Stimulated activated CD8-positive, alpha-beta memory T cell treated with anti-CD3 and anti-CD28 coated beads, Interleukin-7, amount 100 ng/mL, for 48 hours (primary cell): Measurements from ENCODE around the gene NDUFS2.
"Not testable (repeated sequence)": the region's sequence is repeated elsewhere in the genome, so short reads cannot be mapped to it uniquely, and the experiment has no call there.

Experiments used
- DNase-seq, 2 donors: peaks; one replicate each; pipeline ENCODE4 v3.0.0-alpha.2; 2020; ENCODE audit warnings: low read depth in 1 of 2; ENCODE audit errors: extremely low read depth in 1 of 2

Gene NDUFS2

DNA sequence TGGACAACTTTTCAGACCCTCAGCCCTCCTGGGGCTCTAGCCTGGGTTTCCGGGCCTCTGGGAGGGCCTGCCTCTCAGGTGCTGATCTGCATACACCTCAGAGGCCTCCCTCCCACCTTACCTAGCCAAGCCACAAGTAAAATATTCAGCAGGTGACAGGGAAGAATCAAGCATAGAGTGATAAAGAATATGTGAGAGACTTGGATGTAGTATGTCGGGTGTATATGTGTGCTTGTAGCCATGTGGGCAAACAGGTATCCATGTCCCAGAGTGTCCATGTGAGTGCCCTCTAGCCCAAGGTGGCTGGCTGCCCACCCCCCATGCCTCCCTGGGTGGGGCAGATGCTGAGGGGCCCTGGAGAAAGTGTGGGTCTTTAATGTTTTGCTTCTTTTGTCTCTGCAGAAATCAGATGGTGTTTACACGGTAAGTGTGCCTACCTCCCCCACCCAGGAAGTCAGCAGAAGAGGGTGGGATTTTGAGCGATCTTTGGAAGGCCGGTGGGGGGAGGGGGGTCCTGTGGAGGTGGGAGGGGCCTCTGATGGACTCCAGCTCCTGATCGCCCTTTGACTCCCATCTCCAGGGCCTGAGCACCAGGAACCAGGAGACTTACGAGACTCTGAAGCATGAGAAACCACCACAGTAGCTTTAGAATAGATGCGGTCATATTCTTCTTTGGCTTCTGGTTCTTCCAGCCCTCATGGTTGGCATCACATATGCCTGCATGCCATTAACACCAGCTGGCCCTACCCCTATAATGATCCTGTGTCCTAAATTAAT is 16.3 kb downstream of the NDUFS2 start:
- no peak for DNase-seq

DNA sequence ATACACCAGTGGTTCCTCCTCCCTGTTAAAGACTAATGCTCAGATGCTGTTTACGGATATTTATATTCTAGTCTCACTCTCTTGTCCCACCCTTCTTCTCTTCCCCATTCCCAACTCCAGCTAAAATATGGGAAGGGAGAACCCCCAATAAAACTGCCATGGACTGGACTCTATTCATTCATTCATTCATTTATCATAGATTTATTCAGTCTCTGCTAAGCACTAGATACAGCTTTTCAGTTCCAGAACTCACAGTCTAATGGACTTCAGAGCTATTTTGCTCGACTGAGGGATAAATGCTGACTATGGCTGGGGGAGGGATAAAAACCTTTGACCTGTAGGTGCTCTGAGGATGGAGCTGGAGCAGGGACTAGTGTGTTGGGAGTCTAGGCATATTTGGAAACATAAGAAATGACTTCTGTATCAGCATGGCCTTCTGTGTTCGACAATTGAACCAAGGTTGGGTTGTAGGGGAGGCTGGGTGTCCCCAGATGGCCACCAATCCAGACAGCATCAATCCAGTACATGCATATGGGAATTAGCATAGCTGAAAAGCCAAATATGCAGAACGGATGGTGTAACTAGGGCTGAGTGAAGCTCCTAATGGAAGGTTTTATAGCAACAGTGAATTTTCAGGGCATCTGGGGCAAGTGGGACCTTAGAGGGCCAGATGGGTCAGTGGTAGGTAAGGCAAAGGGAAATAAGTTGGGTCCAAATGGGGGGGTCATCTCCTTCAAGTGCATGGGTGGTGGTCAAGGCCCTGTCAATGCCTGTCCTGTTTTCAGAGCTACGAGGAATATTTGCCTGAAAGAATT is 17.1 kb downstream of the NDUFS2 start:
- DNase-seq: no peak

DNA sequence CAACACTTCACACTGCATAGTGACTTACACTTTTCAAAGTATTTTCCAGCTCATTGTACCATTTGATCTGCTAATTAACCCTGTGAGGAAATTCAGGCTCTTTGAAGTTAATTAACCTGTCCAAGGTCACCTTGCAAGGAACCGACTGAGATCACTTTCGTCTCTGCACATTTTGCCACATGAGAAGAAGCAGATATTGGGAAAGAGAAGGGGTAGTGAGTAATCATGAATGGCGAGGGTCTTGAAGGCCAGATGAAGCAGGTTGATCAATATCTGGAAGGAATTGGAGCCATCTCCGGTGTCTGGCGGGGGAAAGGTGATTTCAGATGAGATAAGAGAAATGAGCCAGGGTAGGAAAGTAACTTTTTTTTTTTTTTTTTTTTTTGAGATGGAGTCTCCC is 17.8 kb downstream of the NDUFS2 start:
- no peak for DNase-seq

DNA sequence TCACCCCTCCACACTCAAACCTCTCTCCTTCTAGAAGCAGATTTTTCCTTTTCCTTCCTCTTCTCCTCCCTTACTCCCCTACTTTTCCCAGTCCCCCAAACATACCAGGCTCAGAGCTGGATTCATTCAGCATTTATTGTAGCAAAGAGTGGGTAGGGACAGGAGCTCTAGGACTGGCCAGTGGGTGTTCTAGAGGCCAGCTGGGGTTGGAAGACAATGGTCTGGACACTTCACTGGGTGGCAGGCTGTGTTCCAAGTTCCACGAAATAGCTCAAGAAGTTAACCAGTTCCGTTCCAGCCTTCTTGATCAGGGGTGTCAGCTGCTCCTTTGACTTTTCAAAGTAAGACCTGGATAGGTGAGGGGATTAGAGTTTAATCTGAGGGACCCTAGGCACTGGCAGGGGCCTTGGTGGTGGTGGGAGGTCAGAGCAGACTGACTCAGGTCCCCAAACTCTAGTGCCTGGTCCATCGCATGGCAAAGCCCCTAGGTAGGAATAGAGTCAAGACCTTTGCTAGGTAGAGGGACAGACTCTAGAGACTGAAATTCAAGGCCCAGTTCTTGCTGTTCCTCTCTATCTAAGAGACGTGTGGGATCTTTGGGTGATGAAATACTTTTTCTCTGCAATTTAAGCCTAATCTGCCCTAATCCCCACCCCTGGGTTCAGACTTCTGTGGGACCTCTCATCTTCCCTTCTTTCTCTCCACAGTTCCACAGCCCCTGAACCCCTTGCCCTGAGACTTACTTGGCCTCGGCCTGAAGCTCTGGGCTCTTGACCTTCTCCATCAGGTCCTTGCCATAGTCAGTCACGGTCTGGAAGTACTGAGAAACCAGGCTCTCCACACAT is 20.2 kb downstream of the NDUFS2 start:
- no peak for DNase-seq

DNA sequence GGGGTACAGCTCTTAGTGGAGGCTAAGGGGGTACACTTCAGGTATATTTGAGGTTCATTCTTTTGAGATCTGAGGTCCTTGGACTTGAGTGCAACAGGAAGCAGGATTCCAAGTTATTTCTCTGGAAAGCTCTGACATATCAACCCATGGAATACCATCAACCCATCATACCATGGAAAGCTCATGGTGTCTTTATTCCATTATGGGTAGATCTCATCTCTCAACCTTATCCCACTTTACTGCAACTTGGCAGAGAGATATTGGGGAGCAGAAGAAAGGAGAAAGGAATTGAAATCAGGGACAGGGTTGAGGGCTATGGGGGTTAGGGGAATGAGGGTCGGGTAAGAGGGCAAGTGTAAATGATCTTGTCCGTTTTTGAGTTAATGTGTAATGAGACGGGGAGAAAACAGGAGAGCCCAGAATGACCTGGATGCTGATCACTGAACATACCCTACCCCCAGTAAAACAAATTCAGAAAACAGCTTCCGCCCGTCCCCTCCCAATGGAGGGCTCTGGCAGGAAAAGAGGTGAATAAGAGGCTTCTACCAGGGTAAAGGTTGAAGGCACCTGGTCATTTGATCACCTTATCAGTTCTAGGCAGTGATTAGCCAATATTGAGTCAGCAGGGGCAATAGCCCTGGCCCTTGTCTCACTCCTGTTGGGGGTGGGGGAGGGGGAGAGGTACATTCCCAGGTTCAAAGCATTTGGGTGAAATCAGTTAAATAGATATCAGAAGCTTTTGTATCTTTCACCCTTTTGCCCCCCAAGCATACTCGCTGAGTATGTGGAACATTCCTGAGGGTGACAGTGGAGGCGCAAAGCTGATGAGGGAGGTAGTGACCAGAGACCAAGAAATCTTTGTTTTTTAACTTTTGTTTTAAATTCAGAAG is 21.9 kb downstream of the NDUFS2 start:
- DNase-seq: no peak

DNA sequence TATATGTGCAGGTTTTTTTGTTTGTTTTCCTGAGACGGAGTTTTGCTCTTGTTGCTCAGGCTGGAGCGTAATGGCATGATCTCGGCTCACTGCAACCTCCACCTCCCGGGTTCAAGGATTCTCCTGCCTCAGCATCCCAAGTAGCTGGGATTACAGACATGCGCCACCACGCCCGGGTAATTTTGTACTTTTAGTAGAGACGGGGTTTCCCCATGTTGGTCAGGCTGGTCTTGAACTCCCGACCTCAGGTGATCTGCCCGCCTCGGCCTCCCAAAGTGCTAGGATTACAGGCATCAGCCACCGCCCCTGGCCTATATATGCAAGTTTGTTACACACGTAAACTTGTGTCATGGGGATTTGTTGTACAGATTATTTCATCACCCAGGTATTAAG is 22.5 kb downstream of the NDUFS2 start:
- not testable (repeated sequence) for DNase-seq

DNA sequence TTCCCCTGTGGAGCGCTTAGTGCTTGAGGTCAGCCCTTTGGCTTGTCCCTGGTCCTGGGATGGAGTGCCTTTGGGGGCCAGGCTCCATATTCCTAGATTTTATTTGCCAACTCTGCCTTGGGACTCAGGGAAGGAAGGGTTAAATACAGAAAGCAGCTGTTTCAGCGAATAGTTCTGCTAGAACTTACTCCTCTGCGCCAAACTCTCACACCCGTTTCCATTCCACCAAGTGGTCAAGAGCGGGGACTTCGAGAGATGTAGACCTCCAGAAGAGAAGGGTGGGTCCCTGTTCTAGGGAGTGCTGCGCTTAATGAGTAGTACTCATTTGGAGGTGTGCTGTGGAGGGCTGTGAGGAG is 23.0 kb downstream of the NDUFS2 start:
- no peak for DNase-seq

DNA sequence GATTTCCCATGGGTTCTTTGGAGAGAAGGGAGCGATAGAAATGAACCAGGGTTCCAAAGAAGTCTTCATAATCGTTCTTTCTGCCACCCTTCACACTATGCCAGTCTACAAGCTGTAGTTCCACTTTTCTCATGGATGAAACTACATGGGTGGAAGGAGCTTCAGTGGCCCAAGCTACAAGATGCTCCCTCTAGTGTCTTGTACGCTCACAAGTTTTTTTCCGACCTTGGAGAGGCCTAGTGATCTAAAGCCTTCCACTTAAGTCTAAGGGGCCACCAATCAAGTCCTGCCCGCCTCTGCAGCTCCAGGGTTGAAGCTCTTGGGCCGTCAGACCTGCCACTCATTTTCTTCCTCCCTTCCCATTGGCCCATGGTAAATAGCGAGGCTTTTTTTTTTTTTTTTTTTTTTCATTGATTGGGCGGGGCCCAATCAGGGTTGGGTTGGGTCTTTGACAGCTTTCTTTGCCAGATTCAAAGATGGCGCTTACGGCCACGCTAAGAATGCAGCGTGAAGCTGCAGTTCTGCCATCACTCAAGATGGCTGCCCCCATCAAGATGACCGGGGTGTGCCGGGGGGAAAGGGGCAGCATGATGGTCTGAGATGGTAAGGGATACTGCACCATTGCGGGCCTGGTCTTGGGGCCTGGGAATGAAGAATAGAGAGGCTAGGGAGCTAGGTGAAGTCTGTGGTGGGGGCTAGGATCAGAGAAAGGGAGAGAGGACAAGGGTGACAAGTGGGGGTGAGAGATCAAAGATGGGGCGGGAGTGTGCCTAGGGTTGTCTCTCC is 23.6 kb downstream of the NDUFS2 start, which contains the start of gene TOMM40L:
TOMM40L (plus strand) TSS at position 527 of the 786 bp plus-strand sequence. CDS start 430 bp downstream, outside the sequence.
- DNase-seq: peak; percentile 69 to 91

DNA sequence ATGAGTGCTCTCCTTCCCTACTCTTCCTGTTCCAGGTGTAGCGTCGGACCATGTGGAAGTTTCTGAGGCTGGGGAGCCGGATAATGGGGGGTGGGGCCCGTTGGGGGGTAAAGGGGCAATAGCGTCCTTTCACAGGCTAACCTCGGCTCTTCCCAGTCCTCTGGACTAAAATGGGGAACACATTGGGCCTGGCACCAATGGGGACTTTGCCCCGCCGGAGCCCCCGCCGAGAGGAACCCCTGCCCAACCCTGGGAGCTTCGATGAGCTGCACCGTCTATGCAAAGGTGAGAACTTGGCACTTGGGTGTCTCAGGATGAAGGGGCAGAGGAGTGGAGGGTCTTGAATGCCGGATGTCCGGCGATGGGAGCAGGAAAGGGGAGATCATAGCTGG is 24.1 kb downstream of the NDUFS2 start:
- DNase-seq: no peak

DNA sequence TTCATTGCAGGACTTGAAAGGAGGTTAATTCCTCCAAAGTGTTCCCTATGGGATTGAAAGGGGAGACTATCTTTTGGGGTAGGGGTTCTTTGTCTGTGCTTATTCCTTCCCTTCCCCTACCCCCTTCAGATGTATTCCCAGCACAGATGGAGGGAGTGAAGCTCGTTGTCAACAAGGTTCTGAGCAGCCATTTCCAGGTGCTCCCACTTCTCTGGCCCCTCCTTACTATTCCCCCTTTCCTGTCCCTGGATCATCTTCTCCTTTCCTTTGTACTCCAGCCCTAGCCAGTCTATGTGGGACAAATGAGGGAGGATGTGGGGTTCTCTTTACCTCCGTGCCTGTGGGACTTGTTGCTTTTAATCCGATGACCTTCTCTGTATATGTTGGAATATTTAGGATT is 24.6 kb downstream of the NDUFS2 start:
- DNase-seq: no peak

DNA sequence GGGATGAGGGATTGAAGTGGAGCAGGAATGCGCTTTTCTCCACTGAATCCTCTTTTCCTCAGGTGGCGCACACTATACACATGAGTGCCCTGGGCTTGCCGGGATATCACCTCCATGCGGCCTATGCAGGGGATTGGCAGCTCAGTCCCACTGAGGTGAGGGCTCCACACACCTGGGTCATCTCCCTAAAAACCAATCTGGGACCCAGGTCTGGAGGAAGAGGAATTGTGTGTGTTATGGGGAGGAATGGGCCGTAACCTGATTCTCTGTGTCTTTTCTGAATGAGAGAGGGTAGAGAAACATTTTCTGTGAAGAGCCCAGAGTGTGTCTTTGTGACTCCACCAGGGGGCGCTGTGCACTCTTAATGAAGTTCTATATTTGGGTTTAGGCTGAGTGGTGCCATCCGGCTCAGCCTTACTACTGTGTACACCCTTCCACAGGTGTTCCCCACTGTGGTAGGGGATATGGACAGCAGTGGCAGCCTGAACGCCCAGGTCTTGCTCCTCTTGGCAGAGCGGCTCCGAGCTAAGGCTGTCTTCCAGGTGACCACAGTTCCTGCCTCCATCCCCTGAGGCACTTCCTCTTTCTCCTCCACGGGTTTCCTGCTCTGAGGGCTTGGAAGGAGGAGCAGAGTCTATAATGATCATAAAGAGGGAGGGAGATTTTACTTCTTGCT is 25.2 kb downstream of the NDUFS2 start:
- DNase-seq: peak; percentile 36 to 72

DNA sequence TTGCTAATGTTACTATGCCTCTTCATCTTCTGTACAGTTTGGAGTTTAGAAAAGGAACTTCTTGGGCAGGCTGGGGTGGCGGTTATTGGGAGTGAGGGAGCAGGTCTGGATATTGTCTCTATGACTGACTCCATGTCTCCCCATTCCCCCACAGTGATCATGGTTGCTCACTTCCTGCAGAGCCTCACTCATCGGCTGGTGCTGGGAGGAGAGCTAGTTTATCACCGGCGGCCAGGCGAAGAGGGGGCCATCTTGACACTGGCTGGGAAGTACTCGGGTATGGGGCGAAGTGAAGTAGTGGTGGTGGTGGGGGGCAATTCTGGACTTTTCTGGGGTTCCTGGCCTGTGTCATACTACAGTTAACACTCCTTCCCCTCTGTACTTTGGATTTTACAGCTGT is 25.9 kb downstream of the NDUFS2 start:
- no peak for DNase-seq

DNA sequence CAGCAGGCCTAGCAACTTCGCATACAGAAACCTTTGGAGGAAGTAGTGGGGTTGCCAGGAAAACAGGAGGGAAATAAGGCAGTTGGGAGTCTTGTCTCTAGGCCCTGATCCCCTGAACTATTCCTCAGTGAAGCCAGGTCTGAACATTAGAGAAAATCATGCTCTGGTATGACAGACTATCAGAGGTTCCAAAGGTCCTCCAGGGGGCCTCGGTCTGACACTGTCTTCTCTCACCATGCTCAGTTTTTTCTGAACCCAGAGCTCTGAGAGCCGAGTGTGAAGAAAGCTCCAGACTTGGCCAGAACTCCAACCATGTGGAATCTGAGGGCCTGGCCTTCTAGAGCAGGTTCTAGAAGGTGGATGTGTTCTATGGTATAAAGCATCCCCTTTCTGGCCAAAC is 27.7 kb downstream of the NDUFS2 start:
- DNase-seq: no peak

DNA sequence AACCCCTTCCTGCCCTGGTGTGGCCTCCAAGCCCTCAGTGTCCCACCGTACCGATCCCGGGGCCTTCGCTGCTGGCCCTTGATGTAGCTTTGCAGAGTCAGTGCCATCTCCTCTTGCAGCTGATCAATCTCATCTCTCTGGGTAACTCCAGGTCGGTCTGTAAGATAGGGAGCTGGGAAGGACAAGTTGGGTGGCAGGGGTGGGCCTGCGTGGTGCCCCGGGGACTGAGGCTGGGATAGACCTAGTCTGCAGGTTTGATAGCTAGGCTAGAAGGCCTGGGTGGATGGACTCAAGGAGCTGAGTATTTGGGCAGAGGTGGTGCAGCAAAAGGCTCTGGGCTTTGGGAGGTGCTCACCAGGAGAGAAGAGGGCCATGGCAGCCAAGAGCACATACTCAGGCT is 28.6 kb downstream of the NDUFS2 start:
- no peak for DNase-seq

DNA sequence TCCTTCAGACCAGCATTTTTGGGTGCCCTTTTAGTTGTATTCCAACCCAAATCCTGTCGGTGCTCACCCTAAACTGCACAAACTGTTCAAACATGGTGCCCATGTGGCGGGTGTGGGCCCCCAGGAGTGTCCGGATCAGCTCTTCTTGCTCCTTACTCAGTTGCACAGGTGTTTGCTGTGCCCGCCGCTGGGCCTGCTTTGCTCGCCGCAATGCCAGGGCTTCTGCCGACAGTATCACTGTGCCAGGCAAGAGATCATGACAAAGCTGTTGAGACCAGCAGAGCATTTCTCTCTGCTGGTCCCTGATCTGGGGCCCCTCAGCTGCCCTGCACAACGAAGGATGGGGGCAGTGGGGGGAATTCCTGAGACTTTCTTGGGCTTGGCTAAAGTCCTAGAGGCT is 30.9 kb downstream of the NDUFS2 start:
- DNase-seq: no peak

DNA sequence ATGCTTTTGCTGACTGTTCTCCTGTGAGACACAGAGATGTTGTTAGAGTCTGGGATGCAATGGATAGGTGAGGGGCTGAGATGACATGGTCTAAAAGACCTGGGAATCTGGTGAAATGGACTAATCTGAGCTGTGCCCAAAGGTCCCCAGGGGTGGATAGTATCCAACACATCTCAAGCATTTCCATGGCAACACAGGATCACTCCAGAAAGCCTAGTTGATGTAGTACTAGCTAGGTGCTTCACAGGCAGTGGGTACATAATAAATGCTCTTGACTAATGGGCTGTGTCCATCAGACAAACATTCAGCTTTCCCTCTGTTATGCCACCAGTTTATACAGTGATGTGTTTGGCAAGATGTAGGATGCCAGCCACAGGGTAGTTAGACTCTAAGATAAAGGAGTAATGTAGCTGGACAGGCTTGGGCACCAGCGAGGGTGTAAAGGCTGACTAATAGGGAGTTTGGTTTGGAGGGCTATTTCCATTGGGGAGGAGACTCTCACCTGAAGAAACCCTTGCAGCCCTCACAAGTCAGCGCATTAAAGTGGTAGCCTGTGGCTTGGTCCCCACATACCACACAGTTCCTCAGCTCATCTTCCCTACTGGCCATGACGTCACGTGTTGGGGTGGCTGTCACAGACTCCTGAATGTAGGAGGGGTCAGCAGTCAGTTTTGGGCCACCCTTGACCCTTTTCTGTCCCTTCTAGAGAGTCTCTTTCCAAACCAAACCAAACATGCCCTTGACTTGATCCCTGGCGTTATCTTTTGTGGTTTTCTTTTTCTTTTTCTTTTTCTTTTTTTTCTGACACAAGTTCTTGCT is 34.0 kb downstream of the NDUFS2 start:
- DNase-seq: no peak

DNA sequence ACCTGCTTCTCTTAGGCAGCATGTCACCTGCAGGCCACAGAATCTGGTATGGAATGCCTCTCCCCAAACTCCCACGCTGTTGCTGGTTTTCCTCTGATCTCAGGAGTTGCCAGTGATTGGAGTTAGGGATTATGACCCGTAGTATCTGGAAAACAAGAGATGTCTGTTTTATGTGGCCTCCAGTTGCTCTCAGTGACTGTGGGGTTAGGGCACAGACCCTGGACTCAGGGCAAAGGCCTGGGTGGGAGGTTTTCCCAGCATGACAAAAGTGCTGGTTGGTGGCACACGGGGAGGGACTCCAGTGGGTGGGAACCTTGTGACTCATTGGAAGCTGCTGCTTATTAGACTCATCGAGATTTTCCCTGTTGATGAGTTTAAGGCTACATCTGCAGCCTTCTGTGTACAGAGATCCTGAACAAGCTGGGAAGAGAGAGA is 35.9 kb downstream of the NDUFS2 start, which contains the start of gene NR1I3:
NR1I3 (minus strand) TSS at position 165 of the 435 bp plus-strand sequence. CDS start 1,638 bp downstream, outside the sequence.
- no peak for DNase-seq

DNA sequence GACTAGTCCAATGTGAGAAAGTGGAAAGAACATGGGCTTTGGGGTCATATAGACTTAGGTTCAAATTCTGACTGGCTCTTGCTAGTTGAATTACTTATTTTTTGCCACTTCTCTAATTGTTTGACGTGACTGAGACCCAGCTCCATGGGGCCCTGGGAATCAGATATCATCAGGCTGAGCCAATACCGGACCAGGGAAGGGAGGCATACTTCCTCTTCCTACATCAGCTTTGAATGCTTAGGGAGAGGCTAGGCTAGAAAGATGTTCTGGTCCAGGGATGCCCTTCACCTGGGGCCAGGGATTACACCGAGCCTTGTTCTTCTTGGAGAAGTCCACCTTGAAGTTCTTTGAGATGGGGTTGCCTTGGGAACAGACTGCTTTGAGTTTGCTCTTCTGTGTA is 39.5 kb downstream of the NDUFS2 start:
- DNase-seq: no peak
